Liver (tissue), 9 donors: ENCODE measurements around the gene KDM5A. TPM values are rescaled to one million over a fixed set of nuclear protein-coding genes. Genes with fewer than 3 reads are reported as not detected.

ENCODE experiments used
- DNase-seq: peaks from one replicate; pipeline ENCODE4 v3.0.0-alpha.2; 2017; ENCODE audit warnings: low spot score
- H3K27ac ChIP-seq, 2 donors: one replicate each; pipeline ENCODE4 v1.7.0; 2013; ENCODE audit warnings: inconsistent platforms in 2 of 2, low read length in 2 of 2, control low read depth in 1 of 2, low read depth in 1 of 2, mild to moderate bottlenecking in 1 of 2
- H3K27me3 ChIP-seq, 4 donors: one replicate each; pipeline versions ENCODE4 v1.6.1 to v1.7.0; 2013; ENCODE audit warnings: low read length in 3 of 4, inconsistent platforms in 1 of 4, mild to moderate bottlenecking in 1 of 4, moderate library complexity in 1 of 4; ENCODE audit not compliant: control insufficient read depth in 4 of 4, insufficient read depth in 4 of 4
- H3K36me3 ChIP-seq, 4 donors: one replicate each; pipeline versions ENCODE4 v1.6.1 to v1.7.0; 2013; ENCODE audit warnings: low read length in 3 of 4, mild to moderate bottlenecking in 3 of 4, low read depth in 1 of 4, moderate library complexity in 1 of 4; ENCODE audit not compliant: control insufficient read depth in 4 of 4, insufficient read depth in 3 of 4
- H3K4me1 ChIP-seq, 4 donors: one replicate each; pipeline versions ENCODE4 v1.6.1 to v1.7.0; 2013; ENCODE audit warnings: low read length in 3 of 4, mild to moderate bottlenecking in 3 of 4, moderate library complexity in 1 of 4; ENCODE audit not compliant: control insufficient read depth in 4 of 4, insufficient read depth in 4 of 4
- H3K4me3 ChIP-seq, 3 donors: one replicate each; pipeline versions ENCODE4 v1.6.1 to v1.7.0; 2013; ENCODE audit warnings: low read length in 3 of 3, control low read depth in 1 of 3, low read depth in 1 of 3, mild to moderate bottlenecking in 1 of 3
- H3K9ac ChIP-seq, 2 donors: one replicate each; pipeline ENCODE4 v1.7.0; 2013; ENCODE audit warnings: low read length in 2 of 2, mild to moderate bottlenecking in 2 of 2, moderate library complexity in 2 of 2, control low read depth in 1 of 2, low read depth in 1 of 2
- H3K9me3 ChIP-seq, 4 donors: one replicate each; pipeline versions ENCODE4 v1.6.1 to v1.7.0; 2013; ENCODE audit warnings: low read length in 3 of 4; ENCODE audit not compliant: control insufficient read depth in 4 of 4
- ATF3 ChIP-seq: IDR thresholded peaks from 2 replicates; pipeline ENCODE4 v1.6.1; 2016; ENCODE audit warnings: antibody characterized with exemption
- EGR1 ChIP-seq, 2 donors: IDR thresholded peaks; 2 replicates each; pipeline ENCODE4 v1.6.1; 2016 to 2018; ENCODE audit warnings: antibody characterized with exemption in 2 of 2, low read depth in 2 of 2
- FOXA1 ChIP-seq: IDR thresholded peaks from 2 replicates; pipeline ENCODE4 v1.6.1; 2016; ENCODE audit warnings: antibody characterized with exemption
- FOXA2 ChIP-seq: IDR thresholded peaks from 2 replicates; pipeline ENCODE4 v1.6.1; 2016; ENCODE audit warnings: antibody characterized with exemption
- GABPA ChIP-seq, 2 donors: IDR thresholded peaks in 1 of 2; conservative IDR thresholded peaks in 1 of 2; 2 replicates each; pipeline ENCODE4 v1.6.1; 2016; ENCODE audit warnings: antibody characterized with exemption in 2 of 2, mild to moderate bottlenecking in 1 of 2, moderate library complexity in 1 of 2
- HNF4A ChIP-seq, 2 donors: conservative IDR thresholded peaks; 2 replicates each; pipeline ENCODE4 v1.6.1; 2016; ENCODE audit warnings: antibody characterized with exemption in 2 of 2, mild to moderate bottlenecking in 2 of 2
- HNF4G ChIP-seq: IDR thresholded peaks from 2 replicates; pipeline ENCODE4 v1.6.1; 2016; ENCODE audit warnings: antibody characterized with exemption
- JUND ChIP-seq, 2 donors: IDR thresholded peaks; 2 replicates each; pipeline ENCODE4 v1.6.1; 2016; ENCODE audit warnings: antibody characterized with exemption in 2 of 2
- MAX ChIP-seq: IDR thresholded peaks from 2 replicates; pipeline ENCODE4 v1.6.1; 2016; ENCODE audit warnings: antibody characterized with exemption
- NR2F2 ChIP-seq: IDR thresholded peaks from 2 replicates; pipeline ENCODE4 v1.6.1; 2016; ENCODE audit warnings: antibody characterized with exemption
- RAD21 ChIP-seq, 2 donors: IDR thresholded peaks; 2 replicates each; pipeline ENCODE4 v1.6.1; 2016; ENCODE audit warnings: antibody characterized with exemption in 2 of 2, mild to moderate bottlenecking in 2 of 2
- REST ChIP-seq: IDR thresholded peaks from 2 replicates; pipeline ENCODE4 v1.6.1; 2016; ENCODE audit warnings: antibody characterized with exemption, mild to moderate bottlenecking
- RXRA ChIP-seq, 2 donors: IDR thresholded peaks; 2 replicates each; pipeline ENCODE4 v1.6.1; 2017 to 2018; ENCODE audit warnings: antibody characterized with exemption in 2 of 2, mild to moderate bottlenecking in 1 of 2
- SP1 ChIP-seq: IDR thresholded peaks from 2 replicates; pipeline ENCODE4 v1.6.1; 2018; ENCODE audit warnings: antibody characterized with exemption, mild to moderate bottlenecking
- TAF1 ChIP-seq: conservative IDR thresholded peaks from 2 replicates; pipeline ENCODE4 v1.6.1; 2016; ENCODE audit warnings: antibody characterized with exemption, mild to moderate bottlenecking
- YY1 ChIP-seq: IDR thresholded peaks from 2 replicates; pipeline ENCODE4 v1.6.1; 2016; ENCODE audit warnings: antibody characterized with exemption, mild to moderate bottlenecking
- WGBS: extraction: QIAGEN DNeasy Blood & Tissue Kit; methylation state at CpG from one replicate; pipeline ENCODE4 v1.1.7; 2013; 5-methylcytosine and 5-hydroxymethylcytosine counted together
- polyA plus RNA-seq, 2 donors: library from polyadenylated mRNA; stranded (reverse) in 1 of 2; unstranded in 1 of 2; fragments of 200-250 nt in 1 of 2; fragments of >200 nt in 1 of 2; fragmentation: Nextera tagmentation in 1 of 2; extraction: Ambion mirVana in 1 of 2; gene quantifications; one replicate each; pipeline versions ENCODE4 v1.2.1 to v1.2.3, GENCODE V29; 2013 to 2015
- total RNA-seq, 2 donors: library from RNA; depleted of rRNA; stranded (reverse); fragments of >200 nt; gene quantifications; one replicate each; pipeline ENCODE4 v1.2.3, GENCODE V29; 2014
- TF ChIP-seq, protein P1 (sequence below): fragments of 150-350 bp; IDR thresholded peaks from 2 replicates; pipeline ENCODE4 v1.5.1; 2017; ENCODE audit warnings: improper control_type of control experiment, low read depth, low read length; ENCODE audit not compliant: missing input control
- donor health status: healthy.
- donor health status: healthy.
- donor health status: healthy.
- donor health status: healthy.
- donor health status: healthy.

The KDM5A gene
- total and polyA plus RNA-seq, 4 donors = 7.2 to 33.7 (median 23.6) TPM

DNA sequence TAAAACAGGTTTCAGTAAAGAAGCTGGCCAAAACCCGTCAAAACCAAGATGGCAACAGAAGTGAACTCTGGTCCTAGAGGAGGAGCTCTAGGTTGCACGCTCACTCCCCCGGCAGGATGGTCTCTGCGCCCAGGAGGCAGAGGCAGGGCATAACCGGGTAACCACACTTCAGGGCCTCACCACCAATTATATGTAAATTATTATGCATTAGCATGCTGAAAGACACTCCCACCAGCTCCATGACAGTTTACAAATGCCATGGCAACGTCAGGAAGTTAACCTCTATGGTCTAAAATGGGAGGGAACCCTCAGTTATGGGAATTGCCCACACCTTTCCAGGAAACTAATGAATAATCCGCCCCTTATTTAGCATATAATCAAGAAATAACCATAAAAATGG lies 155.1 kb downstream of the KDM5A start:
- DNase-seq = peak; percentile 13
- Histone ChIP-seq H3K27me3 (no peaks in the 10 kb centered on the region), H3K4me3 (no peak overlapping the region), H3K9me3 (no peaks in the 10 kb centered on the region), H3K36me3 (peaks cover 0 to 7% (median 2%) of the 10 kb centered on the region in 4 donors), H3K4me1 (peaks cover 0 to 40% (median 34%) of the 10 kb centered on the region in 4 donors), H3K9ac (no peak overlapping the region), H3K27ac (no peak overlapping the region)
- WGBS = 78% methylated on average over 7 of the region's 7 CpGs
- no peak for TF ChIP-seq RXRA (IDR thresholded peaks at IDR 0.05)
- TF ChIP-seq EGR1 (IDR thresholded peaks at IDR 0.05; ENCODE audit: low read depth in 2 of 2) = no peak
- no peak for TF ChIP-seq SP1
- no peak for TF ChIP-seq RAD21 (IDR thresholded peaks at IDR 0.05)
- TF ChIP-seq HNF4G = no peak
- no peak for TF ChIP-seq TAF1
- TF ChIP-seq, protein P1, sequence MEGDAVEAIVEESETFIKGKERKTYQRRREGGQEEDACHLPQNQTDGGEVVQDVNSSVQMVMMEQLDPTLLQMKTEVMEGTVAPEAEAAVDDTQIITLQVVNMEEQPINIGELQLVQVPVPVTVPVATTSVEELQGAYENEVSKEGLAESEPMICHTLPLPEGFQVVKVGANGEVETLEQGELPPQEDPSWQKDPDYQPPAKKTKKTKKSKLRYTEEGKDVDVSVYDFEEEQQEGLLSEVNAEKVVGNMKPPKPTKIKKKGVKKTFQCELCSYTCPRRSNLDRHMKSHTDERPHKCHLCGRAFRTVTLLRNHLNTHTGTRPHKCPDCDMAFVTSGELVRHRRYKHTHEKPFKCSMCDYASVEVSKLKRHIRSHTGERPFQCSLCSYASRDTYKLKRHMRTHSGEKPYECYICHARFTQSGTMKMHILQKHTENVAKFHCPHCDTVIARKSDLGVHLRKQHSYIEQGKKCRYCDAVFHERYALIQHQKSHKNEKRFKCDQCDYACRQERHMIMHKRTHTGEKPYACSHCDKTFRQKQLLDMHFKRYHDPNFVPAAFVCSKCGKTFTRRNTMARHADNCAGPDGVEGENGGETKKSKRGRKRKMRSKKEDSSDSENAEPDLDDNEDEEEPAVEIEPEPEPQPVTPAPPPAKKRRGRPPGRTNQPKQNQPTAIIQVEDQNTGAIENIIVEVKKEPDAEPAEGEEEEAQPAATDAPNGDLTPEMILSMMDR = no peak
- no peak for TF ChIP-seq FOXA1
- no peak for TF ChIP-seq MAX
- TF ChIP-seq REST = no peak
- no peak for TF ChIP-seq NR2F2
- no peak for TF ChIP-seq YY1
- no peak for TF ChIP-seq GABPA (IDR thresholded peaks at IDR 0.05 in 1 of 2, conservative IDR thresholded peaks at IDR 0.05 in 1 of 2)
- no peak for TF ChIP-seq JUND (IDR thresholded peaks at IDR 0.05)
- TF ChIP-seq FOXA2 = no peak

DNA sequence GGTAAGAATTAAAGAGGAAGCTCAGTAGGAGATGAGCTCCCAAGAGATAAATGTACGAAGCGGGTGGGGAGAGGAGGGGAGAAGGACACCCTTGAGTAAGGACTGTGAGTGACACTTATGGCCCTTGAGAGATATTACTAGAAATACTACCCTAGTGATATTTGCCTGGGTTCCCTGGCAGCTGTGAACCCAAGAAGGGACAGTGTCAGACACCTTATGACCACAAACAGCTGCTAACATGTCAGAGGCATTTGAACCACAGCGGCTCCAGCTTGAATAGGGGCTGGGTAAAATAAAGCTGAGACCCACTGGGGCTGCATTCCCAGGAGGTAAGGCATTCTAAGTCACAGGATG lies 155.5 kb downstream of the KDM5A start:
- Histone ChIP-seq H3K9me3 (no peaks in the 10 kb centered on the region), H3K9ac (no peak overlapping the region), H3K4me1 (peaks cover 0 to 38% (median 32%) of the 10 kb centered on the region in 4 donors), H3K4me3 (no peak overlapping the region), H3K27me3 (no peaks in the 10 kb centered on the region), H3K27ac (no peak overlapping the region), H3K36me3 (peaks cover 0 to 7% (median 3%) of the 10 kb centered on the region in 4 donors)
- DNase-seq = no peak
- TF ChIP-seq RAD21 (IDR thresholded peaks at IDR 0.05) = no peak
- no peak for TF ChIP-seq ATF3
- TF ChIP-seq, protein P1 = no peak
- no peak for TF ChIP-seq FOXA1
- no peak for TF ChIP-seq SP1
- TF ChIP-seq EGR1 (IDR thresholded peaks at IDR 0.05; ENCODE audit: low read depth in 2 of 2) = no peak
- no peak for TF ChIP-seq HNF4A (conservative IDR thresholded peaks at IDR 0.05)
- no peak for TF ChIP-seq JUND (IDR thresholded peaks at IDR 0.05)
- TF ChIP-seq RXRA (IDR thresholded peaks at IDR 0.05) = no peak
- TF ChIP-seq TAF1 = no peak
- TF ChIP-seq YY1 = no peak
- TF ChIP-seq HNF4G = no peak
- no peak for TF ChIP-seq MAX
- TF ChIP-seq FOXA2 = no peak
- WGBS = 78% methylated on average over 3 of the region's 3 CpGs
